HFFc6 (cell line): ENCODE data around the gene GRIK4. TPM values are rescaled to one million over a fixed set of nuclear protein-coding genes. Genes with fewer than 3 reads are reported as not detected.

Experiments used
- DNase-seq: peaks from one replicate; pipeline ENCODE4 v3.0.0-alpha.2; 2018
- H3K27ac Mint-ChIP-seq: 2 replicates; pipeline ENCODE4 v1.8.0; 2020; ENCODE audit warnings: mild to moderate bottlenecking, mixed read lengths
- H3K27me3 Mint-ChIP-seq: 2 replicates; pipeline ENCODE4 v1.8.0; 2021; ENCODE audit warnings: mild to moderate bottlenecking, moderate library complexity, mixed read lengths; ENCODE audit not compliant: insufficient read depth
- H3K36me3 Mint-ChIP-seq: 2 replicates; pipeline ENCODE4 v1.8.0; 2021; ENCODE audit warnings: low read depth, mixed read lengths
- H3K4me1 Mint-ChIP-seq: 2 replicates; pipeline ENCODE4 v1.8.0; 2020; ENCODE audit warnings: low read depth, mixed read lengths
- H3K4me3 Mint-ChIP-seq: 2 replicates; pipeline ENCODE4 v1.8.0; 2020; ENCODE audit warnings: mild to moderate bottlenecking, moderate library complexity, mixed read lengths
- H3K9me3 Mint-ChIP-seq: 2 replicates; pipeline ENCODE4 v1.8.0; 2020; ENCODE audit warnings: mild to moderate bottlenecking, mixed read lengths
- total RNA-seq, 6 experiments: library from RNA; stranded (reverse); fragmentation: NEBNext Ultra II Directional; extraction: Animal tissue kit (Norgen Biotek cat#: 25700); gene quantifications; 2 replicates in 1 of 6; 3 replicates in 5 of 6; pipeline ENCODE4 v1.2.3, GENCODE V29; 2021
- TF ChIP-seq, protein P1 (sequence below): fragments of 200-600 bp; sonication (generic); IDR thresholded peaks from 2 replicates; pipeline ENCODE4 v1.5.0; 2021; ENCODE audit warnings: antibody characterized with exemption, mild to moderate bottlenecking

GRIK4 gene
- total RNA-seq, 6 experiments from 2014 or later, result not detected

DNA sequence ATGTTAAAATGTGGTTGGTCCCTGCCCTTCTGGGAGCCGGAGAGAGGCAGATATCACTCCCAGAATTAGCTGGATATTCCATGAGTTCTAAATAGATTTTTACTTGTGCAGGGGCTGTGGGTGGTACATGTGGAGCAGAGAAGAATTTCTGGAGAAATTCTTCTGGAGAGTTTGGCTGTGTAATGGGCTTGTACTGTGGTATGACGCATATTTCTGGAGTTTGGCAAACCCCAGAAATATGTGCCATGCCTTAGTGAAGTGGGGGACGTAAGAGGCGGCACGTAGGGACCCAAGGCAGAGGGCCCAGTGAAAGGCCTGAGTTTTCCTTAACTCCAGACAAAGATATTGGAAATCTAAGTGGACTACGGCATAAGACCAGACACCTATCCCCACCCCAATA lies 461.1 kb downstream of the GRIK4 start:
- no peak for DNase-seq
- Mint-ChIP-seq H3K27me3 (peaks cover 10% of the 10 kb centered on the region), H3K9me3 (no peaks in the 10 kb centered on the region)

DNA sequence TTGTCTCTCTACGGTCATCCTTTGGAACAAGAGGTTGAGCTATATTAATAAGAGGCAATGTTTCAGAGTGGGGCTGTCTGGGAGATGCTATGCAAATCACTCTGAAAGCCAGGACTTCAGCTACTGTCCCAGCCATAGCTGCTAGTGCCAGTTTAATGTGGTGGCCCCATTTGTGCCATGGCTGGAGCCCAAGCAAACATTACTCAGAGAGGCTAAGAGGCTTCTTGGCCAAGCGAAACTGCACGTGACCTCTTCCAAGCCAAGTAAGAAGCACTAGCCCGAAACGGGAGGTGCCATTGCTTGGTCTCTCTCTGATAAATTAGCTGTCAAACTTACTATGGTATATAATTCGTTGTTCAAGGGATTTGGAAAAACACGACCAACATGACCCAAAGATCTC lies 462.0 kb downstream of the GRIK4 start:
- no peak overlapping the region for H3K27ac Mint-ChIP-seq
- no peak overlapping the region for H3K4me3 Mint-ChIP-seq
- no peaks in the 10 kb centered on the region for H3K4me1 Mint-ChIP-seq
- no peak for DNase-seq
- TF ChIP-seq, protein P1, sequence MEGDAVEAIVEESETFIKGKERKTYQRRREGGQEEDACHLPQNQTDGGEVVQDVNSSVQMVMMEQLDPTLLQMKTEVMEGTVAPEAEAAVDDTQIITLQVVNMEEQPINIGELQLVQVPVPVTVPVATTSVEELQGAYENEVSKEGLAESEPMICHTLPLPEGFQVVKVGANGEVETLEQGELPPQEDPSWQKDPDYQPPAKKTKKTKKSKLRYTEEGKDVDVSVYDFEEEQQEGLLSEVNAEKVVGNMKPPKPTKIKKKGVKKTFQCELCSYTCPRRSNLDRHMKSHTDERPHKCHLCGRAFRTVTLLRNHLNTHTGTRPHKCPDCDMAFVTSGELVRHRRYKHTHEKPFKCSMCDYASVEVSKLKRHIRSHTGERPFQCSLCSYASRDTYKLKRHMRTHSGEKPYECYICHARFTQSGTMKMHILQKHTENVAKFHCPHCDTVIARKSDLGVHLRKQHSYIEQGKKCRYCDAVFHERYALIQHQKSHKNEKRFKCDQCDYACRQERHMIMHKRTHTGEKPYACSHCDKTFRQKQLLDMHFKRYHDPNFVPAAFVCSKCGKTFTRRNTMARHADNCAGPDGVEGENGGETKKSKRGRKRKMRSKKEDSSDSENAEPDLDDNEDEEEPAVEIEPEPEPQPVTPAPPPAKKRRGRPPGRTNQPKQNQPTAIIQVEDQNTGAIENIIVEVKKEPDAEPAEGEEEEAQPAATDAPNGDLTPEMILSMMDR, result no peak
- H3K27me3 Mint-ChIP-seq, result peaks cover 8% of the 10 kb centered on the region
- no peaks in the 10 kb centered on the region for H3K36me3 Mint-ChIP-seq
- H3K9me3 Mint-ChIP-seq, result no peaks in the 10 kb centered on the region

More for the DNA sequence above, 461.1 kb downstream of the GRIK4 start:
- H3K4me1 Mint-ChIP-seq, result no peaks in the 10 kb centered on the region
- H3K27ac Mint-ChIP-seq, result no peak overlapping the region
- H3K4me3 Mint-ChIP-seq, result no peak overlapping the region
- TF ChIP-seq, protein P1, result no peak
- H3K36me3 Mint-ChIP-seq, result no peaks in the 10 kb centered on the region

DNA sequence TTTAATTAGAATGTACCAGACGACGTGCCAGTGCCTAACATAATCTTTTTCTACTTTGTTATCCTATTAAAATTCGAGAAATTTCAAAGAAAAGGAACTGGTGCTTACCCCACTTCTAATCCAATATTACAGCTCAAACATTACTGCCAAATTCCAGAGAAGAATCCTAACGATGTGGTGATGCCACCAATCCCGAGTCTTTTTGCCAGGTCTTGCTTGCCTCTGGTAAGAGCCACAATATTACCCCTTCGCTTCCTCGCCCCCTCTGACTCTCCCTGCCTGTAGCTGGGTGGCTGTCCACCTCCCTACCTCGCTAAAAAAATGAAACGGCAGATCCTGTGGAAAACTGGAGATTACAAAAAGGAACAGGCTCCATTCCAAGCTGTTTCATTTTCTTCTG lies 462.9 kb downstream of the GRIK4 start:
- Mint-ChIP-seq H3K27ac (no peak overlapping the region), H3K27me3 (peaks cover 11% of the 10 kb centered on the region), H3K9me3 (no peaks in the 10 kb centered on the region), H3K4me1 (no peaks in the 10 kb centered on the region), H3K4me3 (no peak overlapping the region), H3K36me3 (no peaks in the 10 kb centered on the region)
- TF ChIP-seq, protein P1, result no peak
- no peak for DNase-seq

DNA sequence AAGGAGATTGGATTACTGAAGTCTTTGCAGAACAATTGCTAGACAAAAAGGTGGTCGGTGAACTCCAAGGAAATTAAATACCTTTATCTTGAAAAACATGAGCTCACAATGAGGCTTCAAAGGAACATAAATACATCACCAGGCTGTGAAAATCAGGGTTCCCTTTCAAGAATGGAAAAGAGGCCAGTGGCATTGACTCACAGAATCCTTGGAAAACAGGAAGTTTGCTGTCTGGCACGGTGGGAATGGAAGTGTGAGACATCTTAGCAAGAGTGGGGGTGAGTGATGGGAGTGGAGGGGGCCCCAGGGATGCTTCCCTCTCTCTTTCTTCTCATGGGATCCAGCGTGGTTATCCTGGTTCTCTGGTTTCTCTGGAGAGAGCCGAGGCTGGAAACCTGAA lies 463.4 kb downstream of the GRIK4 start:
- no peaks in the 10 kb centered on the region for H3K4me1 Mint-ChIP-seq
- DNase-seq, result no peak
- H3K9me3 Mint-ChIP-seq, result no peaks in the 10 kb centered on the region
- H3K36me3 Mint-ChIP-seq, result no peaks in the 10 kb centered on the region
- H3K4me3 Mint-ChIP-seq, result no peak overlapping the region
- TF ChIP-seq, protein P1, result no peak
- H3K27me3 Mint-ChIP-seq, result peaks cover 13% of the 10 kb centered on the region
- no peak overlapping the region for H3K27ac Mint-ChIP-seq

DNA sequence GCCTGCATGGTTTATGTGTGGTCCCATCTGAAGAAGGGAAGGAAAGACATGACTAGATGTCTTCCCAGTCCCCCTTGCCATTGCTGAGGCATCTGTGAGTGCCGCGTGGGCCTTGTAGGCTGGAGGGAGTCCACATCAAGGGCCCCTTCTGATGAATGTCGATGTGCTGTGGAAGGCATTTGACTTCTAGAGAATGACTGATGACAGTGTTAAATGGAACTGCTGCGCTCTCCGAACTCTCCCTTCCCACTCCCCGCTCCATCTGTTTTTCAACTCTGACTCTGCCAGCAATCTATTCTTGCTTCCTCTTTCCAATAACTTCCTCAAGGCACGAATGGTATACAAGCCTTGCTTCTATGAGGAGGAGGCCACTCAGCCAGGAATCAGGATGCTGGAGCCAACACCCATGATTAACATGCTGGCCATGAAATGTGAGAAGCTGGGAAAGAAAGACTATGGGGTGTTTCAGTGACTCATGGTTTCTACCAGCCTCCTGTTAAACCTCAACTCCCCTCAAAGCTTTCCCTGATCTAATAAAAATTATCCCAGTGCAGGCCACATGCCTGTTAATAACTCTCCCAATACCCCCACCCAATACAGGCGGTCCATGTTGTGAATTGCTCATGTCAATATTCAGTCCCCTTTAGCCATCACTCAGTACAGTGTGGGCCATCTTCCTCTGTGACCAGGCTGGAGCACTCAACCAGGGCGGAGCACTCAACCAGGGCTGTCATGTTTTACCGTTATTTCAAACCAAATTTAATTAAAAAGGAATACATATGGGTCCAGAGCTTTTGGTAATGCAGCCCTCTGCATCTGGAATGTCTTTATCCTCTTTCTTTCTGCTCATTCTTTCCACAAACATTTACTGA lies 466.0 kb downstream of the GRIK4 start:
- Mint-ChIP-seq H3K4me1 (no peaks in the 10 kb centered on the region), H3K4me3 (no peak overlapping the region), H3K9me3 (no peaks in the 10 kb centered on the region), H3K36me3 (no peaks in the 10 kb centered on the region), H3K27ac (no peak overlapping the region), H3K27me3 (peaks cover 14% of the 10 kb centered on the region)
- DNase-seq, result no peak
- TF ChIP-seq, protein P1, result no peak
